Measurements from ENCODE around the gene OPRM1.
A peak's percentile ranks its signal among the peaks of the same experiment; 100 is the strongest.
"Not testable (repeated sequence)": the region's sequence is repeated elsewhere in the genome, so short reads cannot be mapped to it uniquely, and the experiment has no call there.

OPRM1 gene

GRCh38 chr6:154140743-154141142, 101.7 kb downstream of the OPRM1 start:
- no peak for DNase-seq (ENCODE audit: low read depth)

- DNase-seq (ENCODE audit: low read depth) = no peak
Measured at GRCh38 chr6:154143753-154144152, 104.7 kb downstream of the OPRM1 start.

- no peak for DNase-seq (ENCODE audit: low read depth)
Measured at GRCh38 chr6:154154389-154154967, 115.4 kb downstream of the OPRM1 start.

- DNase-seq (ENCODE audit: low read depth) = peak; percentile 27
Measured at GRCh38 chr6:154156135-154156896, 117.3 kb downstream of the OPRM1 start.

GRCh38 chr6:154157082-154157481, 118.0 kb downstream of the OPRM1 start:
- DNase-seq (ENCODE audit: low read depth) = peak; percentile 12

- DNase-seq (ENCODE audit: low read depth) = no peak
Measured at GRCh38 chr6:154157706-154158105, 118.7 kb downstream of the OPRM1 start.

- no peak for DNase-seq (ENCODE audit: low read depth)
Measured at GRCh38 chr6:154159126-154159525, 120.1 kb downstream of the OPRM1 start.

- no peak for DNase-seq (ENCODE audit: low read depth)
Measured at GRCh38 chr6:154161689-154162088, 122.6 kb downstream of the OPRM1 start.

- no peak for DNase-seq (ENCODE audit: low read depth)
Measured at GRCh38 chr6:154164397-154164796, 125.4 kb downstream of the OPRM1 start.

- no peak for DNase-seq (ENCODE audit: low read depth)
Measured at GRCh38 chr6:154165478-154165877, 126.4 kb downstream of the OPRM1 start.

GRCh38 chr6:154166140-154166539, 127.1 kb downstream of the OPRM1 start:
- DNase-seq (ENCODE audit: low read depth) = no peak

- DNase-seq (ENCODE audit: low read depth) = no peak
Measured at GRCh38 chr6:154167126-154167525, 128.1 kb downstream of the OPRM1 start.

GRCh38 chr6:154169193-154169847, 130.3 kb downstream of the OPRM1 start:
- no peak for DNase-seq (ENCODE audit: low read depth)

GRCh38 chr6:154170106-154170505, 131.1 kb downstream of the OPRM1 start:
- no peak for DNase-seq (ENCODE audit: low read depth)

GRCh38 chr6:154172393-154172792, 133.4 kb downstream of the OPRM1 start:
- not testable (repeated sequence) for DNase-seq (ENCODE audit: low read depth)

GRCh38 chr6:154179434-154179833, 140.4 kb downstream of the OPRM1 start:
- no peak for DNase-seq (ENCODE audit: low read depth)

GRCh38 chr6:154187203-154187602, 148.2 kb downstream of the OPRM1 start:
- DNase-seq (ENCODE audit: low read depth) = no peak

- DNase-seq (ENCODE audit: low read depth) = no peak
Measured at GRCh38 chr6:154187714-154188113, 148.7 kb downstream of the OPRM1 start.

- DNase-seq (ENCODE audit: low read depth) = no peak
Measured at GRCh38 chr6:154196333-154196885, 157.4 kb downstream of the OPRM1 start.

GRCh38 chr6:154197196-154197860, 158.3 kb downstream of the OPRM1 start:
- DNase-seq (ENCODE audit: low read depth) = no peak

GRCh38 chr6:154201688-154202087, 162.6 kb downstream of the OPRM1 start:
- DNase-seq (ENCODE audit: low read depth) = not testable (repeated sequence)

GRCh38 chr6:154202339-154202738, 163.3 kb downstream of the OPRM1 start:
- no peak for DNase-seq (ENCODE audit: low read depth)

Data from stimulated activated CD8-positive, alpha-beta memory T cell treated with anti-CD3 and anti-CD28 coated beads, Interleukin-12 subunit alpha, Interleukin-12 subunit beta, amount 100 ng/mL, for 4 hours (primary cell).